NCI-H2171 (cell line): Measurements from ENCODE around the gene GGA1.
A peak's percentile ranks its signal among the peaks of the same experiment; 100 is the strongest.

Experiments used
- DNase-seq: peaks from one replicate; lab custom pipeline; 2025; lab: John Stamatoyannopoulos, UW

Gene GGA1

GRCh38 chr22:37608477-37609239, at the start of gene GGA1:
Gene GGA1, plus strand, starts transcription at chr22:37608834. Its CDS starts 27 bp downstream, at chr22:37608861.
- DNase-seq: peak; percentile 99

GRCh38 chr22:37559521-37559900, 49.1 kb upstream of the GGA1 start:
- no peak for DNase-seq

DNA sequence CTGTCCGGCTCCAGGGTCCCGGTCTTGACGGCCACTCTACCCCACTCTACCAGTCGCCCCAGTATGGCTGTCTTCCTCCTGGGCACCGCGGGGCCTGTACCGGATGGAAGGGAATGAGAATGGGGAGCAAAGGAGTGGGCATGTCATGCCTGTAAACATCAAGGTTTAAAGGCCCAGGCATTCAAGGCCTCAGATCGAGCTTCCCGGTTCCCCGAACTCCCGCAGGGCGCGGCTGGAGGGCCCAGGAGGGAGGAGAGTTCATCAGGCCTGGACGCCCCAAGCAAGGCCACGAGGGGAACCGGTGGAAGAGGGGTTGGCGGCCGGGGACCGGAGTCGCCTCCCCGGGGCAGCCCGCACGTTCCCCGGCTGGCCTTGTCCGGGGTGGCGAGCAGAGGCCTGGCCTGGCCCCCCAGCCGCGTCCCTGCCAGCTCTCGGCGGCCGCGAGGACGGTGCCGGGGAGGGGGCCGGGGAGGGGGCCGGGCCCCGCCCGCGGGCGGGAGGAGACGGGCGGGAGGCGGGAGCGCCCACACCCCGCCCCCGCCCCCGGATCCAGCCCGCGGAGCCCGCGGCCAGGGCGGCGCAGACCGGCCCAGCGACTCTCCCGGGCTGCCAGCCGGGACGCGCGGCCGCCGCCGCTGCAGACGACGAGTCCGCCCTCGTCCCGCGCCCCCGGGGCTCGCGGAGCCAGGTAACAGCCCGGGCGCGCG, 48.6 kb upstream of the GGA1 start, which contains the start of gene CDC42EP1:
CDC42EP1 (plus strand) TSS at position 580 of the 707 bp plus-strand sequence. CDS start 5,870 bp downstream, outside the sequence.
- no peak for DNase-seq

DNA sequence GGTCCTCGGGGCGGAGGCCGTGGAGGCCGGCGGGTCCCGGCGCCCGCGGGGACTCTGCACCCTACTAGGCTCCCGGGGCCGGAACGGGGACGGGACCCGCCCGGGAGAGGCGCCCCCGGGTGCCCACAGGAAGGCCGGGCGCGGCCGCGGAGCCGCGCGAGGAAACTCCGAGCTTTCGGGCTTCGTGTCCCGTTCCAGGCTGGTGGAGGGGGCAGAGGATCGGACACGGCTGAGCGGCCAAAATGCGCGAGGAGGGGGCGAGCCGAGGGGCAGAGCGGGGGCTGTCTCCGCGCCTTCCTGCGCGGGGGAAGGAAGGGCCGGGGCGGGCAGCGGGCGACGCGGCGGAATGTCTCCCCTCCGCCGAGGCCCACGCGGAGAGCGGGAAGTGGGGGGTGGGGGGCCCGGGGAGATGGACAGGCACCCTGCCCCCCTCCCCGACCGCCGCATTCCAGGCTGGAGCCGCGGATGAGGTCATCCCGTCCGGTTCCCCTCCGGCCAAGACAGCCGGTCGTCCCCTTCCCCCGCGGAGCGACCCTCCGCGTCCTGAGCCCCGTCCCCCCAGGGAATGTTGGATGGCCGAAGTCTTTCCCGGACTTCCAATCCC, 47.9 kb upstream of the GGA1 start:
- DNase-seq: no peak

- DNase-seq: peak; percentile 40
Measured at GRCh38 chr22:37561212-37562048, 47.2 kb upstream of the GGA1 start.

- DNase-seq: no peak
Measured at GRCh38 chr22:37562049-37562875, 46.4 kb upstream of the GGA1 start.

DNA sequence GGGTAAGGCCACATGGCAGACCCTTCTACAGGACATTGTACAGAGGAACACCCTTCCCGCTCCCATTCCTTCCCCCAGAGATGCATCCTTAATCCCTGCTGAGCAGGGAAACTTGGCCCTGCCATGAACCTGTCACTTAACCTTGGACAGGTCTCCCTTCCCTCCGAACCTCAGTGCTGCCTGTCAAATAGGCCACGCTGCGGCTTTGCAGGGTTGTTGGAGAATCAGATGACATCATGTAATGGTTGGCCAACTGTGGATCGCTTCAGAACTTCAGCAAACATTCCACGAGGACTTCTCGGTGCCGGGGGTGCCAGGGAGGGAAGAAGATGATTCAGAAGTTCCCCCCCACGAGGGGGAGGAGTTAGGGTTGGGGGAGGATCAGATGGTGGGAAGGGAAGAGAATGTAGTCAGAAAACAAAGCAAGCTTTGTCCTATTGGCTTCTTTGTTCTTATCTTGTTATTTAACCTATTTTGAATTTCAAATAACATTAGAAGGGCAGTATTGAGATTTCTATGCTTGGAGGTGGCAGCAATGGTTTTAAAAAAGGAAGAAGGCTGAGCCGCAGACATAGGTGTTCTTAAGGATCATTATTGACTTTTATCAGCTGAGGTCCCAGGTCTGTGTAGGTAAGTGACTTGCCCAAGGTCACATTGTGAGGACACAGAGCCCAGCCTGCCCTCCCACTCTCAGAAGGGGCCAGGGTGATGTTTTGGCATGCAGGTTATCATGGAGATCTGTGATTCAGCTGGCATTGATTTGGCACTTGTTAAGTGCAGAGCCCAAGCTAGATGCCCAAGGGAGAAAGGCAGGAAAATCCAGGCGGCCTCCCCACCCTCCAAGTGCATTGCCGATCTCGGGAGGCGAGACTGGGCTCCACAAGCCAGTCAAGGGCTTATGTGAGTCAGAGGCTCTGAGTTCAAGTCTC, 45.2 kb upstream of the GGA1 start:
- no peak for DNase-seq

GRCh38 chr22:37564111-37564711, 44.4 kb upstream of the GGA1 start:
- no peak for DNase-seq

GRCh38 chr22:37565830-37566229, 42.8 kb upstream of the GGA1 start:
- DNase-seq: no peak

GRCh38 chr22:37566329-37566837, 42.3 kb upstream of the GGA1 start:
- no peak for DNase-seq

DNA sequence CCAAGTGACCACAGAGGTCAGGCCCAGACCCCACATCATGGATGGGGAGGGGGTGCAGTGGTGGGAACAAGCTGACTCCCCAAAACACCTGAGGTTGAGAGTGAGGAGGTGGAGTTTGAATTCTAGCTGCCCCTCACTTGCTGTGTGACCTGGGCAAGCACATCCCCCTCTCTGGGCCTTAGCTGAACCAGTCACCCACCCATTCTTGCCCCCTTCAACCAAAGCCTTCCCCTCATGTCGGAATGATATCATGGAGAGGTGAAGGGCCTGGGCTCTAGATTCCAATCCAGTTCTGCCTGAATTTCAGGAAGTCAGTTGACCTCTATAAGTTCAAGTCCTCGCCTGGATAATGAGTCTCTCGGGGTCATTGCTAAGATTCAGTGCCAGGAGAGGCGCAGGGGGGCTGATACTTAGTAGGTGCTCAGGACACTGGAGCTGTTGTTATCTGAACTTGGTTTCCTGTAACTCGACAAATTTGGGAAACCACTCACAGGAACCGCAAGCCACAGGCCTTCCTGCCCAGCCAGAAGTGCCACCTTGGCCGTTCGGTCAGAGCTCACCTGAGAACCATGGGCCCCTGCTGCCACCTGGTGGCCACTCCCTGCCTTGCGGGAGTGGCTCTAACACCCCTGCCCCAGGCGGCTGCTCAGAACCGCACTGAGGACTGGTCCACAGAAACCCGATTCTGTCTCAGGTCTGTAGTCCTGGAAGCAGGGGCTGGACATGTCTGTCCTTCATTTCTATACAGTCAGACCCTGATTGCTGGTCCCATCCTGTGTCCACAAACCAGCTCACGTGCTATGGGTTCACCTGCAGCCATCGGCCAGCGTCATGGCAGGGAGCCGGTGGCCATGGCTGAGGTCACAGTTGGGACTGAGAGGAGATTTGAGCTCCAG, 41.5 kb upstream of the GGA1 start:
- peak; percentile 64 for DNase-seq

DNA sequence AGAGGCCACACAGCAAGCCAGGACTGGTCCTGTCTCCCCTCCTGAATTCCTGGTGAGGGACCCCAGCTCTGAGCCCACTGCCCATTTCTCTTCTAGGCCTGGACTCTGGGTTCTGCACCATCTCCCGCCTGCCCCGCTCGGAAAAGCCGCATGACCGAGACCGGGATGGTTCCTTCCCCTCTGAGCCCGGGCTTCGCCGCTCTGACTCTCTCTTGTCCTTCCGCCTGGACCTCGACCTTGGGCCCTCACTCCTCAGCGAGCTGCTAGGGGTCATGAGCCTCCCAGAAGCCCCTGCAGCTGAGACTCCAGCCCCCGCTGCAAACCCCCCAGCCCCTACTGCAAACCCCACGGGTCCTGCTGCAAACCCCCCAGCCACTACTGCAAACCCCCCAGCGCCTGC, 40.6 kb upstream of the GGA1 start:
- DNase-seq: no peak

DNA sequence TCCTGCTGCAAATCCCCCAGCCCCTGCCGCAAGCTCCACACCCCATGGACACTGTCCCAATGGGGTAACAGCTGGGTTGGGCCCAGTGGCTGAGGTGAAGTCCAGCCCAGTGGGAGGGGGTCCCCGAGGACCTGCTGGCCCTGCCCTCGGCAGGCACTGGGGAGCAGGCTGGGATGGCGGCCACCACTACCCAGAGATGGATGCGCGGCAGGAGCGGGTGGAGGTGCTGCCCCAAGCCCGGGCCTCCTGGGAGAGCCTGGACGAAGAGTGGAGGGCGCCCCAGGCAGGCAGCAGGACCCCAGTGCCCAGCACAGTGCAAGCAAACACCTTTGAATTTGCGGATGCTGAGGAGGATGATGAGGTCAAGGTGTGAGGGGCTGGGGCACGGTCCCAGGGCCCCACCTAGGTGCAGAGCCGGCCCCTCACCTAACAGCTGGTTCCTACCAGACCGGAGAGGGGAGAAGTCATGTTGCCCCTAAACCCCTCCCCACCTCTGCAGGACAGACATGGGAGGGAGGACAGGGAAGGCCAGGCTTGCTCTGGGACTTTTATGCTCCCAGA, 40.1 kb upstream of the GGA1 start:
- no peak for DNase-seq

- DNase-seq: no peak
Measured at GRCh38 chr22:37569009-37569920, 39.4 kb upstream of the GGA1 start.

DNA sequence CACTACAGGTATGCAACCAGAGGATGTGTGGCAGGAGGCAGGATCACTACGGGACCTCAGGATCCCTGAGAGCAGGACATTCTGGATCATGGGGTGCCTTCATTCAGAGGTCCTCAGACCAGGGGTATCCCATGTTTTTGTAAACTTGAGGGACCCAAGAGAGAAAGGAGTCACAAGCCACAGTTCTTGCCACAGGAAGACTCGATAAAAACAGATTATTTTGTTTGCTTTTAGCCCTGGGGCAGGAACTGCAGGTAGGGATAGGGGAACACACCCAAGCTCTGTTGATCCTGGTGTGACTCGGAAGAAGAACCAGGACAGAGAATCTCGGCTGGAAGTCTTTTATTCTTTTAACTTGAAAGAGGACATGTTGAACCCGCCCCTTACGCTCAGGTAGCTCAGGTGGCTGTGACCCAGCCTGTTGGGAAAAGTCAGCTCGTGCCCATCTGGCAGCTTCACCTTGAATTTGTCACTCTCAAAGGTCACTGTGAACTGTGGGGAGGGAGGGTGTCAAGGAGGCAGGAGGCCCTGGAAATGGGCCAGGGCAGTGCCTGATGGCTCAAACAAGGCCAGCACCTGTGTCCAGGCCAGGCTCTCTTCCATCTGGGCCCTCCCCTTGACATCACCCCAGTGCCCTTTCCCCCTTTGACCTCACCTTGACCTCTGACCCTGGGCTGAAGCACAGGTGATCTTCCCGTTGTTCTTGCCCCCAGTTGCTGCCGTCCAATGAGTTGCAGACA, 38.5 kb upstream of the GGA1 start:
- DNase-seq: peak; percentile 28

DNA sequence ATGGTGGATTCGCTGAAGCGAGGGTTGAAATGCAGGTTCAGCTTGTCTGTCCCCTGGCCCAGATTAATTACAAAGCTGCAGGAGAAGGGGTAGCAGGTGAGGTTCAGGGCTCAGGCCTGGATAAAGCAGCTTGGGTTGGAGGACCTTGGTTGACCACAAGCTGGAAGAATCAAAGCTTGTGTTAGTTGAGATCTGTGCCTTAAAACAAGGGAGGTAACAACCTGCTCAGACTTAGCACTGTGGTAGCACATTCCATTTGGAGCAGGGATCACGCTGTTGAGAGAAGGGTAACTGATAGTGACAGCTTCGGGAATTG, 38.0 kb upstream of the GGA1 start:
- no peak for DNase-seq
